ENCODE results near the gene CSHL1.
"Not testable (repeated sequence)": the region's sequence is repeated elsewhere in the genome, so short reads cannot be mapped to it uniquely, and the experiment has no call there.

The CSHL1 gene

DNA sequence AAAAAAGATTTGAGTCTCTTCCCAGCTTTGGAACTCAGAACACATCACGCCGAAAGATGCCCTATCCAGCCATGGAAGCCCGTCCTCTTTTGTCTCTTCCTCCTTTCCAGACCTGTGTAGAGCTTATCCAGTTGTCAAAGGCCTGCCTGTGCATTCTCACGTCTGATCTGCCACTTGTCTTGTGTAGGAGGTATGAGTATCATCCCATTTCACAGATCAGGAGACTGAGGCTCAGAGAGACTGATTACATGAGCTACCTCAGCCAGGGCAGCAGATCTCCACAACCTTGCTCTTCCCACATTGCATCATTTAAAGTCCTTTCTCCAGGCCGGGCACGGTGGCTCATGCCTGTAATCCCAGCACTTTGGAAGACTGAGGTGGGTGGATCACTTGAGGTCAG, 36.4 kb downstream of the CSHL1 start:
- H3K23ac ChIP-seq (ENCODE audit: low read length); H3K27ac ChIP-seq (ENCODE audit: low read depth, low read length); H4K8ac ChIP-seq (ENCODE audit: low read depth, low read length); H3K79me1 ChIP-seq (ENCODE audit: low read length); H3K4me1 ChIP-seq (ENCODE audit: control insufficient read depth in 1 of 2, insufficient read depth in 2 of 2, low read length in 2 of 2); H3K14ac ChIP-seq (ENCODE audit: low read length); H3K9ac ChIP-seq (ENCODE audit: low read length); H4K91ac ChIP-seq (ENCODE audit: low read depth, low read length); H2AK5ac ChIP-seq (ENCODE audit: low read length); H2BK12ac ChIP-seq (ENCODE audit: low read length); H3K18ac ChIP-seq (ENCODE audit: low read length); H3K36me3 ChIP-seq (ENCODE audit: control insufficient read depth in 1 of 2, insufficient read depth in 2 of 2, low read length in 2 of 2); H3K9me3 ChIP-seq (ENCODE audit: insufficient read depth, low read depth, low read length); H2BK5ac ChIP-seq (ENCODE audit: low read depth, low read length, poor library complexity); H3K27me3 ChIP-seq (ENCODE audit: insufficient read depth, low read length); H3K79me2 ChIP-seq (ENCODE audit: control insufficient read depth, insufficient read depth, low read length, poor library complexity); DNase-seq; H3K4me2 ChIP-seq (ENCODE audit: low read length); H4K12ac ChIP-seq (ENCODE audit: low read depth, low read length); H3K4me3 ChIP-seq (ENCODE audit: low read depth, low read length); H2AFZ ChIP-seq (ENCODE audit: insufficient read depth, low read length, poor library complexity); H3K4ac ChIP-seq (ENCODE audit: low read depth, low read length); H2BK120ac ChIP-seq (ENCODE audit: insufficient read depth, low read length, poor library complexity): not testable (repeated sequence)
- WGBS (ENCODE audit: extremely low coverage, insufficient coverage, insufficient read length), result no CpG with 5 or more reads among the region's 6 CpGs

GRCh38 chr17:63874061-63874626, 36.9 kb downstream of the CSHL1 start:
- H3K4me1 ChIP-seq (ENCODE audit: control insufficient read depth in 1 of 2, insufficient read depth in 2 of 2, low read length in 2 of 2); H3K9ac ChIP-seq (ENCODE audit: low read length); H2BK12ac ChIP-seq (ENCODE audit: low read length); H4K12ac ChIP-seq (ENCODE audit: low read depth, low read length); H3K18ac ChIP-seq (ENCODE audit: low read length); H2BK120ac ChIP-seq (ENCODE audit: insufficient read depth, low read length, poor library complexity); H3K79me2 ChIP-seq (ENCODE audit: control insufficient read depth, insufficient read depth, low read length, poor library complexity); H4K8ac ChIP-seq (ENCODE audit: low read depth, low read length); H3K23ac ChIP-seq (ENCODE audit: low read length); H3K27ac ChIP-seq (ENCODE audit: low read depth, low read length); H3K36me3 ChIP-seq (ENCODE audit: control insufficient read depth in 1 of 2, insufficient read depth in 2 of 2, low read length in 2 of 2); H2AK5ac ChIP-seq (ENCODE audit: low read length); H2AFZ ChIP-seq (ENCODE audit: insufficient read depth, low read length, poor library complexity); H2BK5ac ChIP-seq (ENCODE audit: low read depth, low read length, poor library complexity); H3K14ac ChIP-seq (ENCODE audit: low read length); H4K91ac ChIP-seq (ENCODE audit: low read depth, low read length); H3K4ac ChIP-seq (ENCODE audit: low read depth, low read length); H3K79me1 ChIP-seq (ENCODE audit: low read length); DNase-seq; H3K9me3 ChIP-seq (ENCODE audit: insufficient read depth, low read depth, low read length); H3K4me3 ChIP-seq (ENCODE audit: low read depth, low read length); H3K27me3 ChIP-seq (ENCODE audit: insufficient read depth, low read length); H3K4me2 ChIP-seq (ENCODE audit: low read length): not testable (repeated sequence)
- no CpG with 5 or more reads among the region's 8 CpGs for WGBS (ENCODE audit: extremely low coverage, insufficient coverage, insufficient read length)

- not testable (repeated sequence) for H2AFZ ChIP-seq (ENCODE audit: insufficient read depth, low read length, poor library complexity); H3K36me3 ChIP-seq (ENCODE audit: control insufficient read depth in 1 of 2, insufficient read depth in 2 of 2, low read length in 2 of 2); H2BK120ac ChIP-seq (ENCODE audit: insufficient read depth, low read length, poor library complexity); H3K18ac ChIP-seq (ENCODE audit: low read length); H3K4ac ChIP-seq (ENCODE audit: low read depth, low read length); DNase-seq; H4K8ac ChIP-seq (ENCODE audit: low read depth, low read length); H3K4me2 ChIP-seq (ENCODE audit: low read length); H3K79me1 ChIP-seq (ENCODE audit: low read length); H3K14ac ChIP-seq (ENCODE audit: low read length); H3K4me3 ChIP-seq (ENCODE audit: low read depth, low read length); H3K23ac ChIP-seq (ENCODE audit: low read length); H3K27me3 ChIP-seq (ENCODE audit: insufficient read depth, low read length); H2BK12ac ChIP-seq (ENCODE audit: low read length); H3K27ac ChIP-seq (ENCODE audit: low read depth, low read length); H2AK5ac ChIP-seq (ENCODE audit: low read length); H3K79me2 ChIP-seq (ENCODE audit: control insufficient read depth, insufficient read depth, low read length, poor library complexity); H3K4me1 ChIP-seq (ENCODE audit: control insufficient read depth in 1 of 2, insufficient read depth in 2 of 2, low read length in 2 of 2); H3K9ac ChIP-seq (ENCODE audit: low read length); H4K12ac ChIP-seq (ENCODE audit: low read depth, low read length); H2BK5ac ChIP-seq (ENCODE audit: low read depth, low read length, poor library complexity); H3K9me3 ChIP-seq (ENCODE audit: insufficient read depth, low read depth, low read length); H4K91ac ChIP-seq (ENCODE audit: low read depth, low read length)
- WGBS (ENCODE audit: extremely low coverage, insufficient coverage, insufficient read length), result no CpG with 5 or more reads among the region's 7 CpGs
Measured at GRCh38 chr17:63873577-63873976, 37.5 kb downstream of the CSHL1 start, which contains the start of gene CSH2. CSH2 (minus strand) TSS chr17:63873677; CDS start chr17:63873614, 63 bp downstream.

GRCh38 chr17:63871646-63872365, 39.3 kb downstream of the CSHL1 start:
- not testable (repeated sequence) for H4K8ac ChIP-seq (ENCODE audit: low read depth, low read length); H3K27ac ChIP-seq (ENCODE audit: low read depth, low read length); H3K27me3 ChIP-seq (ENCODE audit: insufficient read depth, low read length); H4K91ac ChIP-seq (ENCODE audit: low read depth, low read length); H3K79me2 ChIP-seq (ENCODE audit: control insufficient read depth, insufficient read depth, low read length, poor library complexity); H2BK12ac ChIP-seq (ENCODE audit: low read length); H4K12ac ChIP-seq (ENCODE audit: low read depth, low read length); H2AFZ ChIP-seq (ENCODE audit: insufficient read depth, low read length, poor library complexity); H3K9ac ChIP-seq (ENCODE audit: low read length); H3K23ac ChIP-seq (ENCODE audit: low read length); H3K4me2 ChIP-seq (ENCODE audit: low read length); H3K14ac ChIP-seq (ENCODE audit: low read length); H3K18ac ChIP-seq (ENCODE audit: low read length); H3K79me1 ChIP-seq (ENCODE audit: low read length); H3K4me1 ChIP-seq (ENCODE audit: control insufficient read depth in 1 of 2, insufficient read depth in 2 of 2, low read length in 2 of 2); H2BK120ac ChIP-seq (ENCODE audit: insufficient read depth, low read length, poor library complexity); H2AK5ac ChIP-seq (ENCODE audit: low read length); H3K9me3 ChIP-seq (ENCODE audit: insufficient read depth, low read depth, low read length); H3K4ac ChIP-seq (ENCODE audit: low read depth, low read length); H2BK5ac ChIP-seq (ENCODE audit: low read depth, low read length, poor library complexity); H3K4me3 ChIP-seq (ENCODE audit: low read depth, low read length); H3K36me3 ChIP-seq (ENCODE audit: control insufficient read depth in 1 of 2, insufficient read depth in 2 of 2, low read length in 2 of 2)
- peak in 1 of 2 donors; percentile 42 for DNase-seq
- WGBS (ENCODE audit: extremely low coverage, insufficient coverage, insufficient read length), result no CpG with 5 or more reads among the region's 15 CpGs
